Stomach smooth muscle (tissue), 2 donors: Measurements from ENCODE around the gene LLPH.

Source experiments
- H3K27ac ChIP-seq: one replicate; pipeline ENCODE4 v1.7.0; 2013; ENCODE audit warnings: mild to moderate bottlenecking, low read length, inconsistent platforms
- H3K27me3 ChIP-seq, 2 donors: one replicate each; pipeline ENCODE4 v1.7.0; 2013; ENCODE audit warnings: low read length in 2 of 2; ENCODE audit not compliant: insufficient read depth in 2 of 2, control insufficient read depth in 1 of 2
- H3K36me3 ChIP-seq, 2 donors: one replicate each; pipeline ENCODE4 v1.7.0; 2013; ENCODE audit warnings: low read length in 2 of 2; ENCODE audit not compliant: control insufficient read depth in 2 of 2, insufficient read depth in 2 of 2
- H3K4me1 ChIP-seq: one replicate; pipeline ENCODE4 v1.7.0; 2013; ENCODE audit warnings: low read length; ENCODE audit not compliant: control insufficient read depth, insufficient read depth
- H3K4me3 ChIP-seq, 2 donors: one replicate each; pipeline ENCODE4 v1.7.0; 2013; ENCODE audit warnings: low read length in 2 of 2
- H3K9ac ChIP-seq, 2 donors: one replicate each; pipeline ENCODE4 v1.7.0; 2013; ENCODE audit warnings: low read length in 2 of 2, mild to moderate bottlenecking in 1 of 2
- H3K9me3 ChIP-seq, 2 donors: one replicate each; pipeline ENCODE4 v1.7.0; 2013; ENCODE audit warnings: low read length in 2 of 2; ENCODE audit not compliant: control insufficient read depth in 2 of 2
- donor health status: healthy.
- donor health status: Pancreatic carcinoma.

The LLPH gene

DNA sequence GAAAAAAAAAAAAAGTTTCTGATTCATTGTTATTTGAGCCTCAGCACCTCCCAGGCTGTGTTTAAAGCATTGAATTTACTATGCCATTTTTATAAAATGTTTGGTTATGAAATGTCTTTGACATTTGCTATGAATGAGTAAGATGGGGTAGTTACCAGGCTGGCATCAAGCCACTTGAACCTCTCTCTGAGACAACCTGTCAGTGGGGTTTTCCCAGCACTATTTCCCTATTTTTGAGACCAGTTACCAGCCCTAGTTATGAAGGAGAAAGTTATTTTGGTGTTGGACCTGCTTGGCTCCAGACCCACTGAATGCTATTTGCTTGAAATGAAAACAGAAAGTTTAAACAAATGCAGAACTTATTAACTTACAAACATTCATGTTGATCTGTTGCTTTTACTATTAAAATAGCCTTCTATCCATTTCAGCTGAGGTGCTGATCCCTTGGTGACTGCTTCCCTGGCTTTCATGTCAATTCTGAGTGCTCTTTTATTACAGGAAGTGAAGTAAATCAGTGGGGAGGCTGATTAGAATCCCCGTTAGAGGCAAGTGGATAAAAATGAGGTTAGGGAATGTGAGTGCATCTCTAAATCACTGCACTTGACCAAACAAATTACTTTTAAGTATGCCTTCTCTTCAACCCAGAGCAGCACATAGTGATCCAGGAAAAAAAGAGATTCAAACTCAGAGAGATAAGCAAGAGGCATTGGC is 37.8 kb downstream of the LLPH start:
- no peak overlapping the region for H3K27ac ChIP-seq
- H3K9ac ChIP-seq: no peak overlapping the region
- no peaks in the 10 kb centered on the region for H3K36me3 ChIP-seq
- no peak overlapping the region for H3K4me3 ChIP-seq
- no peaks in the 10 kb centered on the region for H3K9me3 ChIP-seq
- H3K4me1 ChIP-seq: no peaks in the 10 kb centered on the region
- no peaks in the 10 kb centered on the region for H3K27me3 ChIP-seq

DNA sequence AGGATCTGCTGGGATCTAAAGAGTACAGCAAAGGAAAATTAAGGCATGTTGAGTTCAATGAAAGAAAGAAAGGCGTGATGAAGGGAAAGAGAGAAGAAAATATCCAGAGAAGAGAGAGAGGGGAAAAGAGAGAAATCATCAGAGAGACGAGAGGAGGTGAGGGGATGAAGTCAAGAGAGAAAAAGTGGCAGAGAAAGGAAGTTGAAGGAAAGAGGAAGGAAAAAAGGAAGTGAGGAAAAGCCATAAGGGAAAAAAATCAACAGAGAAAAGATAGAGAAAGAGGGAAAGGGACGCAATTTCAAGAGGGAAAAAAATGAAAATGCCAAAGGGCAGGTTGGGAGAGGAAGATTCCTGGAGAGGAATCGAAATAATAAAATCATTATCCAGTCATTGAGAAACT is 40.4 kb downstream of the LLPH start:
- Histone ChIP-seq H3K9me3 (no peaks in the 10 kb centered on the region), H3K27ac (no peak overlapping the region), H3K36me3 (no peaks in the 10 kb centered on the region), H3K4me1 (no peaks in the 10 kb centered on the region), H3K4me3 (no peak overlapping the region), H3K27me3 (no peaks in the 10 kb centered on the region), H3K9ac (no peak overlapping the region)

- Histone ChIP-seq H3K4me1 (no peaks in the 10 kb centered on the region), H3K9me3 (no peaks in the 10 kb centered on the region), H3K9ac (no peak overlapping the region), H3K36me3 (no peaks in the 10 kb centered on the region), H3K27me3 (no peaks in the 10 kb centered on the region), H3K27ac (no peak overlapping the region), H3K4me3 (no peak overlapping the region)
Observed at GRCh38 chr12:66087365-66087943, 43.1 kb downstream of the LLPH start.

GRCh38 chr12:66085998-66086397 is 44.6 kb downstream of the LLPH start:
- Histone ChIP-seq H3K4me1 (no peaks in the 10 kb centered on the region), H3K27me3 (no peaks in the 10 kb centered on the region), H3K27ac (no peak overlapping the region), H3K4me3 (no peak overlapping the region), H3K9ac (no peak overlapping the region), H3K36me3 (no peaks in the 10 kb centered on the region), H3K9me3 (no peaks in the 10 kb centered on the region)

- Histone ChIP-seq H3K4me1 (no peaks in the 10 kb centered on the region), H3K36me3 (no peaks in the 10 kb centered on the region), H3K9me3 (no peaks in the 10 kb centered on the region), H3K27me3 (no peaks in the 10 kb centered on the region), H3K4me3 (no peak overlapping the region), H3K9ac (no peak overlapping the region), H3K27ac (no peak overlapping the region)
Observed at GRCh38 chr12:66085213-66085612, 45.3 kb downstream of the LLPH start.

- Histone ChIP-seq H3K27ac (no peak overlapping the region), H3K4me1 (no peaks in the 10 kb centered on the region), H3K27me3 (no peaks in the 10 kb centered on the region), H3K36me3 (no peaks in the 10 kb centered on the region), H3K9me3 (no peaks in the 10 kb centered on the region), H3K9ac (no peak overlapping the region), H3K4me3 (no peak overlapping the region)
Observed at GRCh38 chr12:66083766-66084165, 46.8 kb downstream of the LLPH start.

GRCh38 chr12:66082744-66083143 is 47.8 kb downstream of the LLPH start:
- Histone ChIP-seq H3K9ac (no peak overlapping the region), H3K4me3 (no peak overlapping the region), H3K27me3 (no peaks in the 10 kb centered on the region), H3K9me3 (no peaks in the 10 kb centered on the region), H3K4me1 (no peaks in the 10 kb centered on the region), H3K36me3 (no peaks in the 10 kb centered on the region), H3K27ac (no peak overlapping the region)

- Histone ChIP-seq H3K9ac (no peak overlapping the region), H3K9me3 (no peaks in the 10 kb centered on the region), H3K27me3 (no peaks in the 10 kb centered on the region), H3K4me1 (no peaks in the 10 kb centered on the region), H3K27ac (no peak overlapping the region), H3K36me3 (no peaks in the 10 kb centered on the region), H3K4me3 (no peak overlapping the region)
Observed at GRCh38 chr12:66080791-66081190, 49.8 kb downstream of the LLPH start.

DNA sequence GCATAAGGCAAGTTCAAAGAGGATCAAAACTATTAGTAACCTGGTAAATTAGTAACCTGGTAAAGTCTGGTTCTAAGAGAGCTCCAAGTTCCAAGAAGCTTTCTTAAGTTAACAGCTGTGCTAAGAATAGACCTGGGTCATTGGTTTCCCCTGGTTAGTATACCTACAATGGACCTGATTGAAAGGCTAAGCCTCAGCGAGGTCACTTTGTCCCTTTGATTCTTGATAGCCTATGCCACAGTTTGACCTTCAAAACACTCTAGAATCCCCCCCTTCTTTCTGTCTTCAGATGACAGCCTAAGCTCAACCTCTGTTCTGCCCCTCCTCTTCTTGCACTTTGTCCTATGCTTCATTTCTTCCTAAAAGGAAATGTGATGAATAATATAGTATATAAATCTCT is 53.0 kb downstream of the LLPH start:
- Histone ChIP-seq H3K27me3 (no peaks in the 10 kb centered on the region), H3K4me1 (no peaks in the 10 kb centered on the region), H3K27ac (no peak overlapping the region), H3K4me3 (no peak overlapping the region), H3K9ac (no peak overlapping the region), H3K36me3 (no peaks in the 10 kb centered on the region), H3K9me3 (no peaks in the 10 kb centered on the region)

DNA sequence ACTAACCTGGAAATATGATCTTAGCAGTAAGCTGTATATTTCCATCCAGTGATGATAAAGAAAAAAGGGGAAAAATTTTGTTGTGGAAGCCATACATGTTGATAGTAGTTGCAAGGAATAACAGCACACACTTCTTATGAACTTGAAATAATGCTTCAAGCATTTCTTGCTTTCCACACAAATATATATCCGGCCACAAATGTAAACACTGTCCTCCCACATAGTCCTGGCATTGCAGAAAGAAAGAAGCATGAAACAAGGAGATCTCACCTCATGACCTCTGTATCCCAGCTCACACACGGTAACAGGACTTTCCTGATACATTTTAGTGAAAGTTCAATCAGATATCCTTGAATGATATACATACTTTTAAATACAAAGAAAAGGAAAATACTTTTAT is 56.0 kb downstream of the LLPH start:
- no peaks in the 10 kb centered on the region for H3K9me3 ChIP-seq
- H3K4me1 ChIP-seq: no peaks in the 10 kb centered on the region
- H3K27me3 ChIP-seq: no peaks in the 10 kb centered on the region
- H3K9ac ChIP-seq: no peak overlapping the region
- H3K4me3 ChIP-seq: no peak overlapping the region
- no peak overlapping the region for H3K27ac ChIP-seq
- H3K36me3 ChIP-seq: no peaks in the 10 kb centered on the region

GRCh38 chr12:66072566-66072965 is 58.0 kb downstream of the LLPH start:
- H3K36me3 ChIP-seq: no peaks in the 10 kb centered on the region
- no peak overlapping the region for H3K4me3 ChIP-seq
- H3K27me3 ChIP-seq: no peaks in the 10 kb centered on the region
- H3K27ac ChIP-seq: no peak overlapping the region
- H3K9me3 ChIP-seq: no peaks in the 10 kb centered on the region
- H3K4me1 ChIP-seq: no peaks in the 10 kb centered on the region
- H3K9ac ChIP-seq: no peak overlapping the region
